Stimulated activated CD8-positive, alpha-beta memory T cell treated with anti-CD3 and anti-CD28 coated beads, Interleukin-7, amount 100 ng/mL, for 48 hours (primary cell): Measurements from ENCODE around the gene GNB4.

Experiments
- DNase-seq, 2 donors: peaks; one replicate each; pipeline ENCODE4 v3.0.0-alpha.2; 2020; ENCODE audit warnings: low read depth in 1 of 2; ENCODE audit errors: extremely low read depth in 1 of 2

Gene GNB4

GRCh38 chr3:179451265-179452175, at the start of gene GNB4:
GNB4 (minus strand) TSS chr3:179451470; CDS start chr3:179426200, 25,270 bp downstream.
- DNase-seq: peak in 1 of 2 donors; percentile 17

DNA sequence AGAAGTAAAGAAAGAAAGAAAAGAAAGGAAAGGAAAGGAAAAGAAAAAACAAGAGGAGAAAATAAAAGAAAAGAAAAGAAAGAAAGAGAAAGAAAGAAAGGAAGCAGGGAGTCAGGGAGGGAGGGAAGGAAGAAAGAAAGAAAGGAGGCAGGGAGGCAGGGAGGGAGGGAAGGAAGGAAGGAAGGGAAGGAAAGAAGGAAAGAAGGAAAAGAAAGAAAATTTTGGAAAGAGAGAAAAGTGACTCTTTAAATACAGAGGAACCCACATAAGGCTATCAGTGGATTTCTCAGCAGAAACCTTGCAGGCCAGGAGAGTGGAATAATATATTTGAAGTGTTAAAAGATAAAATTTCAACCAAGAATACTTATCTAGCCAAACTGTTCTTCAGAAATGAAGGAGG, 44.2 kb upstream of the GNB4 start:
- no peak for DNase-seq

- no peak for DNase-seq
Measured at GRCh38 chr3:179493260-179493659, 42.0 kb upstream of the GNB4 start.

DNA sequence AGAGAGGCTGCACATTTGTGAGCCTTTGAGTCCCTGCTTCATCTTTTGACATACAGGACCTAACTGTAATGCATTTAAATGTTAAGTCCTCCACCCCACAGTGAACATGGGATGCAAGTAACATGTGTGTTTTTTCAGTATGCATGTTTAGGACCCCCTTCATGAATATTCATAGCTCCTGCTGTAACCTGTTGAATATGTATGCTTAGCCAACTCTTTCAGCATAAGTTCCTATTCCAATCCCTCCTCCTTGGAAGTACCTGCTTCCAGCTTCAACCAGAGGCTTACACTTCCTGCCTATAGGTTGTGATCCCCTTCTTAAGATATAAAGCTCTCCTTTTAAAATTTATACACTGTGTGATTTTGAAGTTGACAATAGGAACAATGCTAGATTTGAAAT, 36.9 kb upstream of the GNB4 start:
- no peak for DNase-seq

DNA sequence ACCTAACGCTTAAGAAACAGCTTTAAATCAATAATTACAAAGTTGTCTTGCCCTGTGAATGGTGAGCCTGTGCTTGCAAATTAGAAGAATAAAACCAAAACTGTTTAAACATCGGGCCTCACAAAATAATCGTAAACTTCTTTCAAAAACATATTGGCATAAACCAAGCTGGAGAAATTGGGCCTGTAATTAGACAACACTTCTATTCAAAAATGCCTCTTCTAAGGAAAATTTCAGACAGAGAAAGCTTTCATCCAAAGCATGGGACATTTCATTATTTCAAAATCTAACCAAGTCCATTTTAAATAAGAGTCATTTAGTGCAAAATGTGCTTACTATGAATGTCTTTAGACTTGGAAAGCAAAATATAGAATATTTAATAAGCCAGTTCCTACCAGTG, 35.5 kb upstream of the GNB4 start:
- no peak for DNase-seq

GRCh38 chr3:179482857-179483256, 31.6 kb upstream of the GNB4 start:
- DNase-seq: no peak

DNA sequence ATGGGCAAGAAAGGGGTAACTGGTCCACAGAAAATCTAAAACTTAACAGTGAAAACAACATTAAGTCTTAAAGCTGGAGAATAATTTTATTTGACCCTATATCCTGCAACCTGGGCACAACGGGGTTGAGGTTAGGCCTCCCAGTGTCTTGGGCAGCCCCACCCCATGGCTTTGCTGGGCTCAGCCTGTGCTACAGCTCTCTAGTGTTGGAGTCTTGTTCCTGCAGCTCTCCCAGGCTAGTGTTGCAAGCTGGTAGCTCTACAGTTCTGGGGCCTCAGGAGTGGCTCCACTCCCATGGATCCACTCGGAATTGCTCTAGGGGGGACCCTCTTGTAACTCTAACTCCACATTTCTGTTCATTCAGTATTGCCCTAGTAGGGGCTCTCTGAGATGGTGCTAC, 24.9 kb upstream of the GNB4 start:
- DNase-seq: no peak

- DNase-seq: no peak
Measured at GRCh38 chr3:179474480-179474879, 23.2 kb upstream of the GNB4 start.

- no peak for DNase-seq
Measured at GRCh38 chr3:179473565-179473964, 22.3 kb upstream of the GNB4 start.

DNA sequence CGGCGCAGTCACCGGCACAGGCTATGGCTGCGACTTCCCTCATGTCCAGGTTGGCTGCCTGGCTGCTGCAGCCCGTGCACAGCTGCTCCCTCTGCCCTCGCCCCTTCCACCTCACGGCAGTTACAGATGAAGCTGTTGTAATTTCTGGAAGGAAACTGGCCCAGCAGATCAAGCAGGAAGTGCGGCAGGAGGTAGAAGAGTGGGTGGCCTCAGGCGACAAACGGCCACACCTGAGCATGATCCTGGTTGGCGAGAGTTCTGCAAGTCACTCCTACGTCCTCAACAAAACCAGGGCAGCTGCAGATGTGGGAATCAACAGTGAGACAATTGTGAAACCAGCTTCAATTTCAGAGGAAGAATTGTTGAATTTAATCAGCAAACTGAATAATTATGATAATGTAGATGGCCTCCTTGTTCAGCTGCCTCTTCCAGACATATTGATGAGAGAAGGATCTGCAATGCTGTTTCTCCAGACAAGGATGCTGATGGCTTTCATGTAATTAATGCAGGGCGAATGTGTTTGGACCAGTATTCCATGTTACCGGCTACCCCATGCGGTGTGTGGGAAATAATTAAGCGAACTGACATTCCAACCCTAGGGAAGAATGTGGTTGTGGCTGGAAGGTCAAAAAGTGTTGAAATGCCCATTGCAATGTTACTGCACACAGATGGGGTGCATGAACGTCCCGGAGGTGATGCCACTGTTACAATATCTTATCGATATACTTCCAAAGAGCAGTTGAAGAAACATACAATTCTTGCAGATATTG, 13.2 kb upstream of the GNB4 start:
- DNase-seq: no peak

- no peak for DNase-seq
Measured at GRCh38 chr3:179463319-179463718, 12.0 kb upstream of the GNB4 start.

GRCh38 chr3:179460260-179460659, 9.0 kb upstream of the GNB4 start:
- DNase-seq: no peak

- DNase-seq: no peak
Measured at GRCh38 chr3:179455954-179456353, 4.7 kb upstream of the GNB4 start.

DNA sequence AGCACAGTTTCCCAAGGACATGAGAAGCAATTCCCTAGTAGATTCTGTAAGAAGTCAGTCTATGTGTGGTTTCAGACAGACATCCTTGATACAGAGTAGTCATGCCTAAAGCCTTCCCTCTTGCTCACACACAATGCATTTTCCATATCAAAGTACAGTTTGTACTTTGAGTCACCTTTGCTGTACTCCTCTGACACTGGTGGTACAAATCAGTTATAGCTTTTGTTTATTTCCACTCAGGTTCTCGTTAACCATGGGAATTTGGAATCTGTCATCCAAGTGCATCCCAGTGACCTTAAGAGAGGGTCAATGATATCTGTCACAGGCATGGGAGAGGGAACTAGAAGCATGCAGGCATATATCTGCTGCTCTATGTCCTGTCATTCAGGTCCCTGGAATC, 3.6 kb upstream of the GNB4 start:
- no peak for DNase-seq

GRCh38 chr3:179453967-179454366, 2.7 kb upstream of the GNB4 start:
- DNase-seq: no peak

DNA sequence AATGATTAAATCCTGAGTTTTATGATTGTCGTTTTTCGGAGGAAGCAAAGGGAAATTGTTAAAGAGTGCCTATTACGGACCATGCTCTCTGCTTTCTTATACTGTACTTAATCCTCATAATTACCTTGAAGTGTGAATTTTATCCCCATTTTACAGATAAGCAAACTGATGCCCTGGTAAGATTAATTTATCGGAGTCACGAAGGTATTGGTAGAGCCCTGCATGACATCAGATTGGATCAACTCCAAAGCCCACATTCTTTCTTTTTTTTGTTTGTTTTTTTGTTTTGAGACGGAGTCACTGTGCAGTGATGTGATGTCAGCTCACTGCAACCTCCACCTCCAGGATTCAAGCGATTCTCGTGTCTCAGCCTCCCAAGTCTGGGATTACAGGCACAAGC, 1.6 kb upstream of the GNB4 start:
- DNase-seq: no peak

GRCh38 chr3:179452176-179452564, 900 bp upstream of the GNB4 start:
- no peak for DNase-seq

DNA sequence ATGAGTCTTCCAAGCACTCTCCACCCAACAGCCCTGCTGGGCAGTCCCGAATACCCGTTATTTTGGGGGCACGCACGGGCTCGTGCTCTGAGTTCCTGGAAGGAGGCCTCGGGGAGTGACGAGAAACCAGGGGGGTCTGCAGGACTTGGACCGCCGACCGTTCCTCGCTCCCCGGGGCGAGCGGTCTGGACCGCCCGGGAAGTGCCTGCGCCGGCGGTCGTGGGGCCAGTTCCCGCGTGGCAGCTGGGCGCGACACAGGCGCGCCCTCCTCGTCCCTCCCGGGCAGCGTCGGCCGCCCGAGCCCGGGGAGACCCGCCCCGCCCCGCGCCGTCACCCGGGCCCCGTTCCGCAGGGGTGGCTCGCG, 387 bp downstream of the GNB4 start:
- DNase-seq: peak in 1 of 2 donors; percentile 2

GRCh38 chr3:179450261-179450701, 989 bp downstream of the GNB4 start:
- no peak for DNase-seq

- DNase-seq: no peak
Measured at GRCh38 chr3:179449636-179450035, 1.6 kb downstream of the GNB4 start.

GRCh38 chr3:179447251-179447650, 4.0 kb downstream of the GNB4 start:
- DNase-seq: no peak

DNA sequence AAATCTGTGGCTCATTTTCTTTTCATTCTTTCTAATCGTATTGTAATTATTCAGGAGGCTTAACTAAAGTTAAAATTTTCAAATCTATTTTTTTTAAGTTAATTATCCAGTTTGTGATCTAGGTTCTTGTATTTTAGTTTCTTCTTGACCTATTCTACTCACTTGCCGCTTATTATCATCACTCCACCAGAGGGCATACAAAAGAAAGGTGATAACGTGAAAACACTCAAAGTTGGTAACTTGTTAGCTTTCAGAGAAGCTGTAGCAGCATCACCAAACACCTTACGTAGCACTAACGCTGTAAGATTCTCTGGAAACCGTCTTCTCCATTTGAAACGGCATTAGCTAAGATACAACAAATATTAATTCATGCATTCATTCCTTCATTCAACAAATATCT, 4.8 kb downstream of the GNB4 start:
- DNase-seq: no peak
